Measurements from ENCODE around the gene H2BK1. TPM values are rescaled to one million over a fixed set of nuclear protein-coding genes. Genes with fewer than 3 reads are reported as not detected.

H2BK1 gene
- total RNA-seq, 1 donor = not detected

DNA sequence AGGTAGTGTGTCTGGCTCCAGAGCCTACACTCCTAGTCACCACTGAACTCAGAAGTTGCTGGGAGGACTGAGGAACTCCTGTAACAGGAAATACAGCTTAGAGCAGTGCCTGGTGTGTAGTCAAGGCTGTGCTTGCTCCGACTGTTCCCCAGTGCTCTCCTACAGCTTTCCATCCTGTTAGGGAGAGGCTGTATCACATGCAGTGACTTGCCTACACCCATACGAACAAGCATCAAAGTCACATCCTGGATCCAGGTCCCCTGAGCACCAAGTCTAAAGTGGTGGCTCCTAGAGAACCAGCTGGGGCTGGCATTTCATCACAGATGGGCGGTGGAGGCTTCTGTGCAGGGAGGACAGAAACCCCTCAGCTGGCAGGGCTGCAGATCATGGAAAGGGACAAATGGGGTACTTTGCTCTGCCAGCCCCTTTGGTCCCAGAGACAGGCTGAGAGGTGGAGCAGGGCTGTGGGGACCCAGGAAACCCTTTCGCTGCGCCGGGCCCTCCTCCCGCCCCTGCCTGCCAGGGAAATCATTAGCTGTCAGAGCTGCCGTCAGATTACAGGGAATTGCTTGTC, 30.9 kb downstream of the H2BK1 start:
- TF ChIP-seq, protein P1, sequence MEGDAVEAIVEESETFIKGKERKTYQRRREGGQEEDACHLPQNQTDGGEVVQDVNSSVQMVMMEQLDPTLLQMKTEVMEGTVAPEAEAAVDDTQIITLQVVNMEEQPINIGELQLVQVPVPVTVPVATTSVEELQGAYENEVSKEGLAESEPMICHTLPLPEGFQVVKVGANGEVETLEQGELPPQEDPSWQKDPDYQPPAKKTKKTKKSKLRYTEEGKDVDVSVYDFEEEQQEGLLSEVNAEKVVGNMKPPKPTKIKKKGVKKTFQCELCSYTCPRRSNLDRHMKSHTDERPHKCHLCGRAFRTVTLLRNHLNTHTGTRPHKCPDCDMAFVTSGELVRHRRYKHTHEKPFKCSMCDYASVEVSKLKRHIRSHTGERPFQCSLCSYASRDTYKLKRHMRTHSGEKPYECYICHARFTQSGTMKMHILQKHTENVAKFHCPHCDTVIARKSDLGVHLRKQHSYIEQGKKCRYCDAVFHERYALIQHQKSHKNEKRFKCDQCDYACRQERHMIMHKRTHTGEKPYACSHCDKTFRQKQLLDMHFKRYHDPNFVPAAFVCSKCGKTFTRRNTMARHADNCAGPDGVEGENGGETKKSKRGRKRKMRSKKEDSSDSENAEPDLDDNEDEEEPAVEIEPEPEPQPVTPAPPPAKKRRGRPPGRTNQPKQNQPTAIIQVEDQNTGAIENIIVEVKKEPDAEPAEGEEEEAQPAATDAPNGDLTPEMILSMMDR (IDR thresholded peaks at IDR 0.05; ENCODE audit: insufficient read depth, low read depth, low read length) = no peak
- DNase-seq (ENCODE audit: low read depth) = no peak
- no peak overlapping the region for H3K4me3 ChIP-seq (ENCODE audit: low read depth, low read length)

- no peak for DNase-seq (ENCODE audit: low read depth)
- TF ChIP-seq, protein P1 (IDR thresholded peaks at IDR 0.05; ENCODE audit: insufficient read depth, low read depth, low read length) = no peak
These were observed 31.5 kb downstream of the H2BK1 start for GRCh38 chr7:151178831-151179230.

DNA sequence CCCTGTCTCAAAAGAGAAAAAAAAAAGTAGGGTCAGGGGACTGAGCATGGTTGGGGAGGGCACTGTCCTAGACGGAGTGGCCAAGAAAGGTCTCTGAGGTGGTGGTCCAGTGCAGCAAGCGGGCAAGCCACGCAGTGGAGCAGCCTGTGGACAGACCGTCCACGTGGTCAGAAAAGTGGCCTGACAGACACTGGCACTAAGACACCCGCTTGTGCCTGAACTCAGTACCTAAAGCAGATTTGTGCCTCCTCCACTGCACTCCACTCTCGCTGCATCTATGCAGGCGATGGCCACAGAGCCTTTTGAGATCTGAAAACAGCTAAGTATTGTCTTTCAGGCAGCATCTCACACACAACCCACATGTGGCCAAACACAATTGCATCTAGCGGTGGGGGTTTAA, 32.1 kb downstream of the H2BK1 start:
- no peak overlapping the region for H3K4me3 ChIP-seq (ENCODE audit: low read depth, low read length)
- TF ChIP-seq, protein P1 (IDR thresholded peaks at IDR 0.05; ENCODE audit: insufficient read depth, low read depth, low read length) = no peak
- DNase-seq (ENCODE audit: low read depth) = no peak

More at GRCh38 chr7:151178831-151179230, 31.5 kb downstream of the H2BK1 start:
- no peak overlapping the region for H3K4me3 ChIP-seq (ENCODE audit: low read depth, low read length)

- no peak overlapping the region for H3K4me3 ChIP-seq (ENCODE audit: low read depth, low read length)
- TF ChIP-seq, protein P1 (IDR thresholded peaks at IDR 0.05; ENCODE audit: insufficient read depth, low read depth, low read length) = no peak
- no peak for DNase-seq (ENCODE audit: low read depth)
These were observed 33.0 kb downstream of the H2BK1 start for GRCh38 chr7:151177310-151177709.

GRCh38 chr7:151176401-151176800, 33.9 kb downstream of the H2BK1 start:
- H3K4me3 ChIP-seq (ENCODE audit: low read depth, low read length) = no peak overlapping the region
- TF ChIP-seq, protein P1 (IDR thresholded peaks at IDR 0.05; ENCODE audit: insufficient read depth, low read depth, low read length) = no peak
- no peak for DNase-seq (ENCODE audit: low read depth)

DNA sequence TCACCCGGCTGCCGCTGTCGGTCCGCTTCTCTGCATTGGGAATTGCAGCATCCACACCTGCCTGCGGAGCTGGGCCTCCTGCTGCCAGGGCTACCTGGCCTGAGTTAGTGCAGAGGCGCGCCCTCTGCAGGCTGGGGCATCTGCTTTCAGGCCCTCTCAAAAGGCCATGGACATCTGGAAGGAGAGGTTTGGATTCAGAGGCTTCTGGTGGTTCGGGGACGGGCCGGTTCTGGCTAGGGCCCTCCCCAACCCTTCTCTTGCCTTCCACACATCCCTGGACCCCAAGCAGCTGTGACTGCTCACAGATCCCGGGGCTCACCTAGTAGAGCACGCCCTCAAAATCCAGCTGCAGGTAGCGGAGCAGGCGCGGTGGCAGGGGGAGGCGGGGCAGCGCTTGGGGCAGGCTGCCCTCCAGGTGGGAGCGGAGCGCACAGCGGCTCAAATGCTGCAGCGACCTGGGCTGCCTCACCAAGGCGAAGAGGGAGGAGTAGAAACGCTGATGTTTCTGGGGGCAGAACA, 34.4 kb downstream of the H2BK1 start:
- TF ChIP-seq, protein P1 (IDR thresholded peaks at IDR 0.05; ENCODE audit: insufficient read depth, low read depth, low read length) = no peak
- DNase-seq (ENCODE audit: low read depth) = no peak
- H3K4me3 ChIP-seq (ENCODE audit: low read depth, low read length) = no peak overlapping the region
